NCI-H2029 (cell line): ENCODE results near the gene ATP10D.
"Not testable (repeated sequence)": the region's sequence is repeated elsewhere in the genome, so short reads cannot be mapped to it uniquely, and the experiment has no call there.

Experiments used
- DNase-seq: peaks from one replicate; lab custom pipeline; 2025; lab: John Stamatoyannopoulos, UW

The ATP10D gene

GRCh38 chr4:47535567-47536147 is 50.6 kb downstream of the ATP10D start:
- DNase-seq, result no peak

- DNase-seq, result no peak
These were observed 51.9 kb downstream of the ATP10D start for GRCh38 chr4:47536966-47537365.

DNA sequence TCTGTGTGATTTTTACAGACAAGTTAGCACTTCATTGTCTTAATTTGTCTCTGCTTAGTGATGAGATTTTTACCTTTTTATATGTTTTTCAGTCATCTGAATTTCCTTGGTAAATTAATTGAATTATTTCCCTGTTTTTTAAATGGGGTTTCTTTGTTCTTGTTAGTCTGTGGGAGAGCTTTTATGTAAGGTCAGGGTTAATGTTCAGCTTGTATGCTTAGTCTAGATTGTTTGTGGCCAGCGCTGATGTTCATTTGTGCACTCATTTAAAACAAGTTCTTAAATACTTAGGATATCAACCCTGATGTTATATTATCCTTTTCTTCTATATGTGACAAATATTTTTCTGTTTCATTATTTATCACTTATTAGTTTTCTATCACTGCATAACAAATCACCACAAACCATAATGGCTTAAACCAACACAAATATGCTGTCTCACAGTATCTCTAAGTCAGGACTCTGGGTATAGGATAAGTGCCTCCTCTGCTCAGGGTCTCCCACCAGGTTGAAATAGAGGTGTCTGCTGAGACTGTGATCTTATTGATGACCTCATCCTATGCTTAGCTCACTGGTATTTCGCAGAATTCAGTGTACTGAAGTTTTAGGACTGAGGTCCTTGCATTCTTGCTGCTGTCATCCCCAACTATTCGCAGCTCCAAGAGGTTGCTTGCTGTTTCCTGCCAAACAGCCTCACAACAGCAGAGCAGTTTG is 53.2 kb downstream of the ATP10D start:
- DNase-seq, result no peak

- no peak for DNase-seq
These were observed 53.7 kb downstream of the ATP10D start for GRCh38 chr4:47538825-47539154.

DNA sequence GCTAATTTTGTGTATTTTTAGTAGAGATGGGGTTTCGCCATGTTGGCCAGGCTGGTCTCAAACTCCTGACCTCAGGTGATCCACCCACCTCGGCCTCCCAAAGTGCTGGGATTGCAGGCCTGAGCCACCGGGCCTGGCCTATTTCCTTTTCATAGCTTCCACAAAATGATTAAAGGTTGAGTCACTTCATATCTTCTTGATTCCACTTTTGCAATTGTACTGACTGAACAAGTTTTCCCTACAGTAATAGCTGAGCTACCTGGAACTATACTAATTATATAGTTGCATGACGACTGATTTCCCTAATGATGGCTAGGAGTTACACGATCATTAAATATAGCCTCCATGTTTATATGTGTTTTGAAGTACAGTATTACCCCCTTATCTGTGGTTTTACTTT is 57.6 kb downstream of the ATP10D start:
- not testable (repeated sequence) for DNase-seq

DNA sequence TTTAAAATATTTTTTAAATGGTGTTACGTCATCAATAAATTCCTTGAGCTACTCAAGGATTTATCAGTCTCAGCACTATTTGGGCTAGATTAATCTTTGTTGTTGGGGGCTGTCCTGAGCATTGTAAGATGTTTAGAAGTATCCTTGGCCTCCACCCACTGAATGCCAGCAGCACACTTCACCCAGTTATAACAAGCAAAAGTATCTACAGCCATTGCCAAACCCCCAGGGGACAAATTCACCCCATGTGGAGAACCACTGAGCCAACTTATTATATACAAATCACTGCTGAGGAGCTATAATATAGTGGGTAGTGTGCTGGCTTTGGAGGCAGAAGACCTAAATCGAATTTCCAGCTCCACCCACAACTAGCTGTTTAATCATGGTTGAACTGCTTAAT is 58.3 kb downstream of the ATP10D start:
- no peak for DNase-seq

- DNase-seq, result not testable (repeated sequence)
These were observed 65.3 kb downstream of the ATP10D start for GRCh38 chr4:47550357-47550756.

GRCh38 chr4:47550899-47551548 is 65.9 kb downstream of the ATP10D start:
- DNase-seq, result no peak

- no peak for DNase-seq
These were observed 66.6 kb downstream of the ATP10D start for GRCh38 chr4:47551682-47552081.

GRCh38 chr4:47553329-47554125 is 68.5 kb downstream of the ATP10D start:
- no peak for DNase-seq

DNA sequence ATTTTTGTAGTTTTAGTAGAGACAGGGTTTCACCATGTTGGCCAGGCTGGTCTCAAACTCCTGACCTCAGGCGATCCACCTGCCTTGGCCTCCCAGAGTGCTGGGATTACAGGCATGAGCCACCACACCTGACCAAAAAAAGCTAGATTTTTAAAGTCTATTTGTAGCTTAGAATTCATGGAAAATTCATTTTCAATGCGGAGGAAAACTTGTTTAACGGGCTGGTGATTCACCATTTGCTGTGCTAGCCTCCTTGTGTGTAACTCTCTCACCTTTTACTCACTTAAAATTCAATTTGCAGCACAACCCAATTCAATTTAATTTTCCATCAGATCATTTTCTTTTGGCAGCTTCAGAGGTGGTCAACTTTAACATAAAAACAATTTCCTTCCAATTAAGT is 70.8 kb downstream of the ATP10D start:
- DNase-seq, result not testable (repeated sequence)

GRCh38 chr4:47557255-47557654 is 72.2 kb downstream of the ATP10D start:
- DNase-seq, result no peak

DNA sequence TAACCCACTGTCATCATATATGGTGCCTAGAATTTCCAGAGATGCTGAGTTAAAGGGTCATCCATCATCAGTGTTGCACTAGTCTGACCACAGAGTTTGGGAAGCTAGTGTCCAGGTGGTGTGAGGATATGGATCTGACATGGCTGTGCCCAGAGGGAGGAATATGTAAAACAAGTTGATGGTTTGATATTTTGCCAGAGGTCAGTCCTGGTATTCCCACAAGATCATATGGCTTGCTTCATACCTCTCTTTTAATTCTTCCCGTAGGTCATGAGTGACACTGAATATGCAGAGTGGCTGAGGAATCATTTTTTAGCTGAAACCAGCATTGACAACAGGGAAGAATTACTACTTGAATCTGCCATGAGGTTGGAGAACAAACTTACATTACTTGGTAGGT is 75.6 kb downstream of the ATP10D start:
- DNase-seq, result no peak

DNA sequence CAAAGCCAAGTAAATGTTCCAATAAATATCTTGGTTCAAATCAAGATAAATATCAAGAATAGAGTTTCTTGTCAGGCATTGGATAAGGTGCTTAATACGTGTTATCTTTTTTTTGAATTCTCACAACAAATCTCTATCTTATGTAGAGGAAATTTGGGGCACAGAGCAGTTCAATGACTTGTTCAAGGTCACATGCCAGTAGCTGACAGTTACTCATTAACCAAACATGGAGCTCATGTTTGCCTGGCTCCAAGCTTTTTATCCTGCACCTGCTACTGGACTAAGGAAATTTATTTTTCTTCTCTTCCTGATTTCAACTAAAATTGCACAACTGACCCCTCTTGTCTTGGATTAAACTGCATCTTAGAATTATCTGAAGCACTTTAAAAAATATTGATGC is 76.3 kb downstream of the ATP10D start:
- DNase-seq, result no peak

- DNase-seq, result no peak
These were observed 77.2 kb downstream of the ATP10D start for GRCh38 chr4:47562297-47562696.

DNA sequence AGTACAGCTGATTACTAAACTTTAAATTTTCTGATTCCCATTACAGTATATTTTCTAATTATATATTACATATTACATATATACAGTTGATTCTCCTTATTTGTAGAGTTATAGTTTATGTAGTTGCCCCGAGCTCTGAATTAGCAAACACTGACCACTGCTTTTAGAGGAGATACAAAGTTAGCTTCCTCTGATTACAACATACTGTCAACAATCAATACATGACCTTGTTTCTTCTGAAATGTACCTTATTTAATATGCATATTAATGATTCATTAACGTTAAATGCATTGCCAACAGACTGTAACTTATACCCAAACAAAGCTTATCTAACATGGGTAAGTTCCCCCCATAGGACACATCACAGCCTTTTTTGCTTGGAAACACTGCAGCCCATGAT is 81.5 kb downstream of the ATP10D start:
- DNase-seq, result no peak

GRCh38 chr4:47566969-47567368 is 81.9 kb downstream of the ATP10D start:
- no peak for DNase-seq

GRCh38 chr4:47567511-47567910 is 82.4 kb downstream of the ATP10D start:
- no peak for DNase-seq

DNA sequence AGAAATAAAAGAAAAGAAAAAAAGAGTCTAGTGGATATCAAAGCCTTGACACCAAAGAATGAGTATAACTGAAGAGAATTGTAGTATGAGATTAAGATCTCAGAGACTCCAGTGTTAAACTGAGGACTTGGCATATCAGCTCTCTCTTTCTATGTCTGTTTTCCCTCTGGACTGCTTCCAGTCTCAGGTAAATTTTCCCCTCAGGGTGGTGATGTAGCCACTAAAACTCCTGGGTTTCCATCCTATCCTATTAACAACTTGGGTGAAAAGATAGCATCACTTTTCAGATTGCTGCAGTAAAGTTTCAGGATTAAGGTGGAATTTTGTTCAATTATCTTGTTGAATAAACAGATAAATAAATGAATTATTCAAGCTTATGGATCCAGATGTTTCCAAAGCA is 85.7 kb downstream of the ATP10D start:
- no peak for DNase-seq

- no peak for DNase-seq
These were observed 87.9 kb downstream of the ATP10D start for GRCh38 chr4:47572981-47573380.

DNA sequence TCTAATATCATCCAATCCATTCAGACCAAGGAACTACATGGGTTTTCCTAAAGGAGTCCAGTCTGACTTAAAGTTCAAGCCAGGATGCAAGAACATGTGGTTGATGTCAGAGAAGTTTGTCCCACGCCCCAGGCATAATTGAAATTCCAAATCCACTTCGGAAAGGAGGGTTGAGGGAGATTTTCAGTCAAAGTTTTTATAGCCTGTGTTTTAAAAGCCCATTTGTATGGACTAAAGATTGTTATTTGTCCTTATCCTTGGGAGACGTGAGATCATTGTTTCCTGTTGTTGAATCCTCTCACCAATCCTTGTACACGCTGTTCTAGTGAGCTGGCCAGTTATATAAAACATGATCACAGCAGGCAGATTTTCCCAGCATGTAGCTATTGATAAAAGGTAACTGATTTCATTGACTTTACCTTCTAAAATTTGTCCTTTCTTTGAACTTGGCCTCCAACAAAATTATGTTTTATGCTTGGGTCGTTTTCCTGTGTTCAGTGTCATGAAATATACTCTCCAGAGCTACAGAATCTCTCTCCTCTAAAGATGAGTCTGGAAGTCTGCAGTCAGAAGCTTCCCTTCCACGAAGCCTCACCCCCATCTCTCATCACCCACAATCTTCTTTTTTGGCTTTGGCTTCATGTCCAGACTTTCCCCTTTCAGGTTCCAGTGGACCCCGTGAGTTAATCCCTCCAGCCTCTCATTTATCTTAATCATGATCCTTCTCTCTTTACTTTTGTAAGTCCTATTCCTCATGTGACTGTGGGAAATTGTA is 92.9 kb downstream of the ATP10D start:
- DNase-seq, result no peak

DNA sequence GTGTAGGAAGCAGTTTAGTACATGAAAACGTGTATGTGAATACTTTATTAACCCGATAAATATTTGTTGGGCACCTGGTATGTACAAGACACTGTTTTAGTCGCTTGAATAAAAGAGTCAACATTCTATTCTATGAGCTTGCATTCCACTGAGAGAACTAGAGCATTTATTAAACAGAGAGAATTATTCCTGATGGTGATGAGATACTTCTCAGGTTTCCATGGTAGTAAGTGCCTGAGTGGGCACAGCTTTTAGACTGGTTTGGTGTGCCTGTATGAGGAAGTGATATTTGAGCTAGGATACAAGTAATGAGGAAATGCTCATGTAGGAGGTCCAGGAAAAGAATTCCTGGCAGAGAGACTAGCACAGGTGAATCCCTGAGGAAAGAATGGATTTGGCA is 94.2 kb downstream of the ATP10D start:
- peak; percentile 24 for DNase-seq
